Rectal smooth muscle tissue (tissue), 1 donor: Measurements from ENCODE around the gene ICA1.

Experiments
- H3K27ac ChIP-seq: one replicate; pipeline ENCODE4 v1.7.0; 2013; ENCODE audit warnings: low read depth, low read length, inconsistent platforms
- H3K27me3 ChIP-seq: one replicate; pipeline ENCODE4 v1.7.0; 2013; ENCODE audit warnings: low read length; ENCODE audit not compliant: control insufficient read depth, insufficient read depth
- H3K36me3 ChIP-seq: one replicate; pipeline ENCODE4 v1.7.0; 2013; ENCODE audit warnings: low read length; ENCODE audit not compliant: control insufficient read depth, insufficient read depth
- H3K4me1 ChIP-seq: one replicate; pipeline ENCODE4 v1.7.0; 2013; ENCODE audit warnings: low read length; ENCODE audit not compliant: control insufficient read depth, insufficient read depth
- H3K4me3 ChIP-seq: one replicate; pipeline ENCODE4 v1.7.0; 2013; ENCODE audit warnings: low read length
- H3K9ac ChIP-seq: one replicate; pipeline ENCODE4 v1.7.0; 2013; ENCODE audit warnings: low read length

ICA1 gene

DNA sequence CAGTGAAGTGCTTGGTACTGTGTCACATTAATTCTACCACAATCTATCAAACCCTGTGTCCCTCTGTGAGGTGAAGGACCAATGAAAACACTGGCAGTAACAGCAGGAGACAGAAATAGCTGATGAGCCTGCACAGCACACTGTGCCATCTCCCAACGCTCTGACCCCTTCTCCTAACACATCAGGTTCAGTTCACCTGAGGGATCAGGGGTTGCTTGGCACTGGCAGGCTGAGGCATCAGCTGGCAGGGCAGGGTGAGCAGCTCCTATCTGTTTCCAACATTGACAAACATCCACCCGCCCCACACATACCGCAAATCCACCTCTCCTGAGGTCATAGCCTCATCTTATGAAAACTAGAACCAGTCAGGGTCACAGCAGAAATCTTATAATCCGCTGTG lies 120.9 kb downstream of the ICA1 start:
- Histone ChIP-seq H3K27me3 (no peaks in the 10 kb centered on the region), H3K27ac (no peak overlapping the region), H3K36me3 (no peaks in the 10 kb centered on the region), H3K4me3 (no peak overlapping the region), H3K4me1 (no peaks in the 10 kb centered on the region), H3K9ac (no peak overlapping the region)

DNA sequence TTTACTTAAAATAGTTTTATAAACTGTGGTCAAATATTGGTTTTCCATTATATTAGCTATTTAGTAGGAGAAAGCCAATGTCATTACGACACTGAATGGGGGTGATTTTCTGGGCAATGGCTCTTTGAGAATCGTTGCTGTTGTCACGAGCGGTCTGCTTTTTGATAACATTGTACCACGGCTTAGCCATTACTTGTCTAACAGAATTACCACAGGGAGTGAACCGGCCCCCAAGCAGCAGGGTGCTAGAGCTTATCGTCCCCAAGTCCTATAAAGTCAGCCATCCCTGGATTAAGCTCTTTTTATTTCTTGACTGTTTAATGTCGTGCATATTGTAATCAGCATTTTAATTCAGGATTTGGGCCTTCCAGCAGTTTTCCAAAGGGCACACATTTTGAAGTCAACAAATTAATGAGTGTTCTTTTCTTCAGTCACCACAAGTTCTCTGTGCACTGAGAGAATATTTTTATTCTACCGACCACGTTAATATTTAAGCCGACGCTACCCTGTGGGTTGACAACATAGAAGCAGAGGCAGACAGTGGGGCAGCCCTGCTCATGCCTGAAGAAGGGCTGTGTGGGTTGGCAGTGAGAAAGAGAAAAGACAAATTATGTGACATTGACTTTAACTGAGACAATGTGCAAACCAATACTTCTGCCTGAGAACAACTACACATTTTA lies 125.8 kb downstream of the ICA1 start:
- no peaks in the 10 kb centered on the region for H3K4me1 ChIP-seq
- no peak overlapping the region for H3K9ac ChIP-seq
- H3K4me3 ChIP-seq = no peak overlapping the region
- H3K36me3 ChIP-seq = no peaks in the 10 kb centered on the region
- H3K27ac ChIP-seq = no peak overlapping the region
- no peaks in the 10 kb centered on the region for H3K27me3 ChIP-seq

DNA sequence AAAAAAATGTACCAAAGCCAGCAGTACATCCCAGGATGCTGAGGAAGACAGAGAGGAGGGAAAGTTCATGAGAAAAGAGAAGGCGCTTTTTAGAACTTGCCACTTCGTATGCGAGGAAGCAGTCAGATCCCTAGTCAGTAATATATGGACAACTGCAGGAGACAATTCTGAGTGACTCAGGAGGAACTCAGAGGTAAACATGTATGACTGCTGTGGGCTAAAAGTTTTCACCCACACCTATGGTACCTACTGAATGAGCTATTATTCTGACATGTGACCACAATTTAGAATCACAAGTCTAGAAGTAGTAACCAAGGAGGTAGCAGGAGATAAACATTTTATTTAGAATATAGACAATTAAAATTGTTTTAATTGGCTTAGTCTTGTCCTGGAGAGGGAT lies 126.5 kb downstream of the ICA1 start:
- no peak overlapping the region for H3K9ac ChIP-seq
- no peaks in the 10 kb centered on the region for H3K36me3 ChIP-seq
- H3K4me3 ChIP-seq = no peak overlapping the region
- no peaks in the 10 kb centered on the region for H3K27me3 ChIP-seq
- no peaks in the 10 kb centered on the region for H3K4me1 ChIP-seq
- no peak overlapping the region for H3K27ac ChIP-seq

DNA sequence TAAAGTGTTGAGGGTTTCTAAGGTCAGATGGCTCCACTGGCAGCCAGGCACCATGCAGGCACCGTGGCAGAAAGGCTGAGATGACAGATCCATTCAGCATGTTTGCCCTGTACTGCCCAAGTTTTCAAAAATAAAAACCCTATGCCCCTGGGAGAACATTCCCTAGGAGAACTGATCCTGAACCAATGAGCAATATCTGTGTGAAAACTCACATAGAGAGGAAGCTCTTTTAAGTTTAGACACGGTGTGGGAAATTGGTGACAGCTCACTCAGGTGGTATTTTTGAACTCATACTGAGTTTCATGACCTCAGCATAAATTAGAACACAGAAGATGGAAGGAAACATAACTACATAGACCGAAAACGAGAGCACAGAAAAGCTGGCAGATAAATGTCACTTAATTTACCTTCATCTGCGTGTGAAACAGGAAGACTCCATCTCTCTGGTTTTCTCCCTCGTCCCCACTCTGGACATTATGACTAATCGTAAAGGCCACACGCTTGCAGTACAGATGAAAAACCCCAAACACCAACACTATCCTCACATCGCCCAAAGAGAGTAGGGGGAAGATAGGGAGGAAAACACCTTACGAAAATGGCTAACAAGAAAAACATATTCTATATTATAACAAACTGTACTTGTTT lies 127.8 kb downstream of the ICA1 start:
- Histone ChIP-seq H3K36me3 (no peaks in the 10 kb centered on the region), H3K27me3 (no peaks in the 10 kb centered on the region), H3K9ac (no peak overlapping the region), H3K4me3 (no peak overlapping the region), H3K4me1 (no peaks in the 10 kb centered on the region), H3K27ac (no peak overlapping the region)

DNA sequence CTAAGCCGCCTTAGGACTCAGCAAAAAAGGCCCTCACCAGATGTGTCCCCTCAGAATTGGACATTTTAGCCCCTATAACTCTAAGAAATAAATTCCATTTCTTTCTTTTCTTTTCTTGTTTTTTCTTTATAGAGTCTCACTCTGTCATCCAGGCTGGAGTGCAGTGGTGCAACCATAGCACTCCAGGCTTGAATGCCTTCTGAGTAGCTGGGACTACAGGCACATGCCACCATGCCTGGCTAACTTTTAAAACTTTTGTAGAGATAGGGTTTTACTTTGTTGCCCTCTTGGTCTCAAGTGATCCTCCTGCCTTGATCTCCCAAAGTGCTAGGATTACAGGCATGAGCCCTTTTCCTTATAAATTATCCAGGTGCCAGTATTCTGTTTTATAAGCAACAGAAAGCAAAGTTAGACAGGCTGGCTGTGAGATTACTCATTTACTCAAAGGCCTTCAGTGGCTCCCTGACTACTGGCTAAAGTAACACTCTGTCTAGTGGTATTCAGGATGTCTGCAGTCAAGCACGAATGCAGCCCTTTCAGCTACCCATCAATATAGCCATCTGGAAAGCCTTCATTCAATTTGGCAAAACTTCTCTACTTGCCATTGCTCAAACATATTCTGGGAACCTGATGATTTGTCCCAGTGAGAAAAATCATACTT lies 128.6 kb downstream of the ICA1 start:
- Histone ChIP-seq H3K4me3 (no peak overlapping the region), H3K27me3 (no peaks in the 10 kb centered on the region), H3K9ac (no peak overlapping the region), H3K36me3 (no peaks in the 10 kb centered on the region), H3K4me1 (no peaks in the 10 kb centered on the region), H3K27ac (no peak overlapping the region)

DNA sequence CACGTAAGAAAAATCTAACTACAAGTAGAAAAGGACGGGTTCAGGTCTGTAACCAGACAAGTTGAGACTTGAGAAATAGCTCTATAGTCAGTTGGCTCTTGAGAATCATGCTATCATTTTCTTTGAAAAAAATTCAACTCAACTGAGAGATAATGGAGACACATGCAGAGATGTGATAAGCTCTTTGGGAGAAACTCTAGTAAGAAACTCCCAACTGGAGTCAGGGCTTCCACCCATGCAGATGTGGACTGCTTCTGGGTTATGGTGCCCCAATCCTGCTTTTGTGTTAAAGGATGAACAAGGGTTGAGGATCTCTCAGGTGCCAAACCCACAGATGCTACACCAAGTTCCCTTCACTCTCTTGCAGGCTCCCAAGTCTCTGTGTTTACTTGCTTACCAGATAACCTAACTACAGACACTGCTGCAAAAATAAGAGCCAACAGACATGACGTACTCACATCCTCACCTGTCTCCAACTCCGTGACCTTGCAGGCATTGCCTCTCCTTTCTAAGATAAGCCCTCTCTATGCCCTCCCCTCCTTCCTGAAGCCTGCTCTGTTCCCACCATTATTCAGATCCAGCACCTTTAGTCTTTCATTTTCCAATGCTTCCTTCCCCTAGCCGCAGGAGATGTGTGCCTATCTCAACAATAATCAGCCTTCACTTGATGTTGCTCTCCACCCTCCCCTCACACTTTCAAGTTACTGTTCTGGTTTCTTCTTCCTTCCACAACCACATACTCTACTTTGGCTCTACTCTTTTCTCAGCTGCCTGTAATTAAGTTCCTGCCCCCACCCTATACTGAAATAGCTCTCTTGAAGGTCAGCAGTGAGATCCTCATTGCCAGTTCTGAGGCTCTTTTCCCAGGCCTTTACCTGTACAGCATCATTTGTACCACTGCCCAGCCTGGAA lies 130.0 kb downstream of the ICA1 start:
- Histone ChIP-seq H3K4me3 (no peak overlapping the region), H3K9ac (no peak overlapping the region), H3K27me3 (no peaks in the 10 kb centered on the region), H3K4me1 (no peaks in the 10 kb centered on the region), H3K27ac (no peak overlapping the region), H3K36me3 (no peaks in the 10 kb centered on the region)

DNA sequence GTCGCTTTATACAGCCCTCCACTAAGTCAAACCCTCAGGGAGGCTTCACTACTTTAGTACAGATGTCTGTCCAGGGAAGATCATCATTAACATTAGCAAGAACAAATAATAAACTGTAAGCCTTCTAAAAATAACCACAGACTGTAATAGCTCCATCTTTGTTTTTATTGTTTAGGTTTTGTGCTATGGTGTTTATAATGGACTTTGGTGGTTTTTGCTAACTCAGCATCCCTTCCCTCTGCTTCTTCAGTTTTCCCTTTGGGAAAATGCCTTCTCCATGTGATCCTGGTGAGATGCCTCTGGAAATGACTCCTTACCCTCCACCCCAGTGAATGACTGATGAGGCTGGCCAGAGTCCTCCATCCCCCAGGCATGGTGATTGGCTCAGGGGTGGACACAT lies 131.3 kb downstream of the ICA1 start:
- Histone ChIP-seq H3K4me1 (no peaks in the 10 kb centered on the region), H3K36me3 (no peaks in the 10 kb centered on the region)

DNA sequence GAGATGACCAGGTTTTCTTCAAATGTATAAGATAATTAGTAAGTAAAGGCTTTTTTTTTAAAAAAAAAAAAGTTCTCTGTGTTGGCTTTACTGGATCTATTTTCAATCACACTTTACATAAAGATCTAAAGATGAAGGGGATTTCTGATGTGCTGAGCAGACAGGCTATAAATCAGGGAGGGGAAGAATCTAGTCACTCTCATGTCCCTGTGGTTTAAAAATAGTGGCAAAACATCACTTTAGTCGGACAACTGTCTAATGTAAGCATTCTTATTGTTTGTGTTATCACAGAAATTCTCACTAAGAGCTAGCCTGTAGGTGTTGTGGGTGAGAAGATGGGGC lies 132.7 kb downstream of the ICA1 start:
- no peaks in the 10 kb centered on the region for H3K4me1 ChIP-seq
- no peaks in the 10 kb centered on the region for H3K36me3 ChIP-seq
- no peak overlapping the region for H3K4me3 ChIP-seq
- no peaks in the 10 kb centered on the region for H3K27me3 ChIP-seq
- H3K9ac ChIP-seq = no peak overlapping the region
- H3K27ac ChIP-seq = no peak overlapping the region

More for the DNA sequence above, 131.3 kb downstream of the ICA1 start:
- no peak overlapping the region for H3K27ac ChIP-seq
- no peak overlapping the region for H3K9ac ChIP-seq
- H3K27me3 ChIP-seq = no peaks in the 10 kb centered on the region
- H3K4me3 ChIP-seq = no peak overlapping the region

DNA sequence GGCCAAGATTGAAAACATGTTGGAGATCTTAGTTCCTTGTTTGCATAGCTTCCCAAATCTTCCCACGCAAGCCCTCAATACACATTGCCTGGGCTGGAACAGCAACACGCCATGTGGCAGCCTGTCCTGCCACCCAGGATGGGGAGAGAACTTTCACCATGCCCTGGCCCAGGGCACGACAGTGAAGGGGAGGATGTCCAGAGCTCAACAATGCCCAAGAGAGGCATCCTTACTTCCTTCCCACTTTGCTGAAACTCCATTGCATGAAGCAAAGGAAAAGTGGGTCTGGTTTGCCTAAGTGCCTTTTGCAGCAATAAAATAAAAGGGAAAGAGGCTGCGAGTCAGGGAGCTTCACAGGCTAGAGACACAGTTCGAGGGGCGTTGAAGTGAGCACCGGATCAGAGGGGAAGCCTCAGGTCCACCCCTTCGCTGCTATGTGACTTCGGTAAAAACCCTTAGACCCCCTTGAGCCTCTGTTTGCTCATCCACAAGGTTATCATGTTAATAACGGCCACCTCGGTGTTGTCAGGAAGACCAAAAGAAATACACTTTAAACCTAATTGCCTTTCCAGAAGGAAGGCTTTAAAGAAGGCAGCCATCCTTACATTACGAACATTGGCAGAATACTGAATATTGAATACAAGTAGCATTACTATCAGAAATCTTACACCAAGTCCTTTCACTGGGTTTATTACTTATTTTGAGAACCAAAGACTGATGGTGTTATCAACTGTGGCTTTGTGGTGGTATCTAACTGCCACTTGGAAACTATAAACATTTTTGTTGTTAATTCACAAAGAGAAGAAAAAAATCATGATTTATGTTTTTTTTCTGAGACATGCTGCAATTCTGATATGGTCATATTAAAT lies 133.3 kb downstream of the ICA1 start:
- Histone ChIP-seq H3K27me3 (no peaks in the 10 kb centered on the region), H3K36me3 (no peaks in the 10 kb centered on the region), H3K4me1 (no peaks in the 10 kb centered on the region), H3K4me3 (no peak overlapping the region), H3K27ac (no peak overlapping the region), H3K9ac (no peak overlapping the region)

DNA sequence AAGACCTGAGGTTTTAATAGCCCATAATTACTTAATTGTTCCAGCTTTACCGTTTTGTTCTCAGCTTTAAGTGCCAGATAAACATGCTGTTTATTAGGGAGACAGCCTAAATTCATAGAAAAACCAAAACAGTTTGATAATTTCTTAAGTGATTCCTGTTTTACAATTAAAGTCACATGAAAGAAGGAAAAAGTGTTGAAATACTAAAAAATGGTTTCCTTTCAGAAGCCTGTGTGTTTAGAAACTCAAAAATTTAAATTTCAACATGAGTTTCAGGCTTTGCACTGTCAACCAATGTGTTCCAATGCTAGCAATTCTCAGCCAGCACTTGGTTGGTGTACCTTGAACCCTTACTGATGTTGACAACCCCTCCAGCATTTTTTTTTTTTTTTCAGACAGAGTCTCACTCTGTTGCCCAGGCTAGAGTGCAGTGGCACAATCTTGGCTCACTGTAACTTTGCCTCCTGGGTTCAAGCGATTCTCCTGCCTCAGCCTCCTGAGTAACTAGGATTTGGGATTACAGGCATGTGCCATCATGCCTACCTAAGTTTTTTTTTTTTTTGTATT lies 135.3 kb downstream of the ICA1 start:
- Histone ChIP-seq H3K4me1 (no peaks in the 10 kb centered on the region), H3K4me3 (no peak overlapping the region), H3K36me3 (no peaks in the 10 kb centered on the region), H3K9ac (no peak overlapping the region), H3K27ac (no peak overlapping the region), H3K27me3 (no peaks in the 10 kb centered on the region)

DNA sequence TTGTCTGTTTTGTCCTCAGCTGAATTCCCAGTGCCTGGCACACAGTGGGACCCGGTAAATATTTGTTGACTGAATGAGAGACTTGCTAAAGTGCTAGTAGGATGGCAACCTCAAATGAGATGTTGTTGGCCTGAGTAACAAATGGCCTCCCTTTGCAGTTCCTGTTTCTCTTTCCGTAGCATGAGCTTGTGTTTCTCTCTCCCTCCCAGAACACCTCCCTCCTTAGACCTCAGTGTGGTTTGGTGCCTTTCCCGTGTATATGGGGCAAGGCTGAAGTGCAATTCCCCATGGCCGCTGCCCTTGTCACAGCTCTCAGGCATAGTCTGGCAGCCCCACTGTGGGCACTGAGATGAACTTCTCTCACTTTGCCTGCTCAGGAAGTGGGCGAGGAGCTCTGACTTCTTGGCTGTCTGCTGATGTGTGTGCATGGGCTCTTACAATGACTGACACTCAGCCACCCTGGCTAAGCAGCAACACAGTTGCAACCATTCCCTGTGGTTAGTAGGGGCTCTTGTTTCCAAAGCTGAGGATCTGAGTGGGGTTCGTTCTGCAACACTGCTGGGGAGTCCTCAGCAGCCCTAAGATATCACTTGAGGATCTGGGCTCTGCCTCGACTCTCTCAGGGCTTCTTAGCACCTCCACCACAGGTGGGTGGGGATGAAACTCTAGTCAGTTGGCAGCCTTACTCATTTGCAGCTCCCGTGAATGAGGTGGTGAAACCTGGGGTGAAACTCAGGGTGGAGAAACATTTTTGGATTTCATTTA lies 136.1 kb downstream of the ICA1 start:
- H3K36me3 ChIP-seq = no peaks in the 10 kb centered on the region
- no peaks in the 10 kb centered on the region for H3K4me1 ChIP-seq
- H3K27ac ChIP-seq = no peak overlapping the region
- no peak overlapping the region for H3K4me3 ChIP-seq
- no peak overlapping the region for H3K9ac ChIP-seq
- no peaks in the 10 kb centered on the region for H3K27me3 ChIP-seq
